Measurements from ENCODE around the gene KRT28. TPM values are rescaled to one million over a fixed set of nuclear protein-coding genes. Genes with fewer than 3 reads are reported as not detected.
"Not testable (repeated sequence)": the region's sequence is repeated elsewhere in the genome, so short reads cannot be mapped to it uniquely, and the experiment has no call there.

Gene KRT28
- total and polyA plus RNA-seq, 8 donors: not detected

GRCh38 chr17:40818343-40818732 lies 18.6 kb upstream of the KRT28 start:
- H3K27ac ChIP-seq: peak overlapping the region; percentile 85 to 99 (median 89)
- DNase-seq: no peak
- peaks cover 0 to 3% (median 1%) of the 10 kb centered on the region in 4 donors for H3K9me3 ChIP-seq
- peaks cover 4 to 19% (median 12%) of the 10 kb centered on the region in 4 donors for H3K36me3 ChIP-seq
- 8 to 20% (median 18%) methylated on average over 7 of the region's 7 CpGs for WGBS, 5 donors
- no peak for TF ChIP-seq POLR2A (IDR thresholded peaks at IDR 0.05)
- no peak for TF ChIP-seq POLR2AphosphoS5 (IDR thresholded peaks at IDR 0.05)
- no peak for TF ChIP-seq EP300 (IDR thresholded peaks at IDR 0.05)
- no peak for TF ChIP-seq CTCF (IDR thresholded peaks at IDR 0.05)
- H3K4me1 ChIP-seq: peaks cover 6 to 15% (median 13%) of the 10 kb centered on the region in 4 donors
- no peaks in the 10 kb centered on the region for H3K27me3 ChIP-seq
- H3K4me3 ChIP-seq: peak overlapping the region; percentile 59 to 83 (median 68)
- intact Hi-C loops (cut with DNase I; ENCODE audit: low total_unique reads): no loop called here

- peaks cover 6 to 15% (median 13%) of the 10 kb centered on the region in 4 donors for H3K4me1 ChIP-seq
- peaks cover 3 to 10% (median 4%) of the 10 kb centered on the region in 3 donors for H3K27me3 ChIP-seq
- peaks cover 0 to 3% (median 1%) of the 10 kb centered on the region in 4 donors for H3K9me3 ChIP-seq
- no peak overlapping the region for H3K4me3 ChIP-seq
- intact Hi-C loops (cut with DNase I; ENCODE audit: low total_unique reads): no loop called here
- H3K36me3 ChIP-seq: peaks cover 4 to 16% (median 10%) of the 10 kb centered on the region in 4 donors
- WGBS, 5 donors: 94 to 98% (median 97%) methylated on average over 4 of the region's 4 CpGs
- H3K27ac ChIP-seq: no peak overlapping the region
- DNase-seq: no peak
- TF ChIP-seq POLR2A (IDR thresholded peaks at IDR 0.05) (no peak), CTCF (IDR thresholded peaks at IDR 0.05) (no peak), EP300 (IDR thresholded peaks at IDR 0.05) (no peak), POLR2AphosphoS5 (IDR thresholded peaks at IDR 0.05) (no peak)
Measured at GRCh38 chr17:40817103-40817682, 17.4 kb upstream of the KRT28 start.

GRCh38 chr17:40816569-40816968 lies 16.8 kb upstream of the KRT28 start:
- peaks cover 0 to 3% (median 1%) of the 10 kb centered on the region in 4 donors for H3K9me3 ChIP-seq
- H3K4me3 ChIP-seq: no peak overlapping the region
- H3K4me1 ChIP-seq: peaks cover 6 to 15% (median 13%) of the 10 kb centered on the region in 4 donors
- peaks cover 4 to 13% (median 9%) of the 10 kb centered on the region in 4 donors for H3K36me3 ChIP-seq
- WGBS, 5 donors: 74 to 90% (median 78%) methylated on average over 3 of the region's 3 CpGs
- DNase-seq: no peak
- H3K27ac ChIP-seq: no peak overlapping the region
- H3K27me3 ChIP-seq: peaks cover 3 to 16% (median 5%) of the 10 kb centered on the region in 3 donors
- no peak for TF ChIP-seq POLR2AphosphoS5 (IDR thresholded peaks at IDR 0.05)
- TF ChIP-seq CTCF (IDR thresholded peaks at IDR 0.05): no peak
- no peak for TF ChIP-seq POLR2A (IDR thresholded peaks at IDR 0.05)
- TF ChIP-seq EP300 (IDR thresholded peaks at IDR 0.05): no peak
- intact Hi-C loops (cut with DNase I; ENCODE audit: low total_unique reads): no loop called here

GRCh38 chr17:40815381-40815780 lies 15.6 kb upstream of the KRT28 start:
- intact Hi-C loops (cut with DNase I; ENCODE audit: low total_unique reads): no loop called here
- H3K4me3 ChIP-seq: no peak overlapping the region
- H3K36me3 ChIP-seq: peaks cover 4 to 13% (median 9%) of the 10 kb centered on the region in 4 donors
- H3K4me1 ChIP-seq: peaks cover 6 to 15% (median 13%) of the 10 kb centered on the region in 4 donors
- 78 to 100% (median 88%) methylated on average over 1 of the region's 1 CpG for WGBS, 5 donors
- no peak overlapping the region for H3K27ac ChIP-seq
- TF ChIP-seq CTCF (IDR thresholded peaks at IDR 0.05) (no peak), POLR2A (IDR thresholded peaks at IDR 0.05) (no peak), POLR2AphosphoS5 (IDR thresholded peaks at IDR 0.05) (no peak), EP300 (IDR thresholded peaks at IDR 0.05) (no peak)
- H3K27me3 ChIP-seq: peaks cover 3 to 23% (median 11%) of the 10 kb centered on the region in 3 donors
- H3K9me3 ChIP-seq: peaks cover 0 to 3% (median 1%) of the 10 kb centered on the region in 4 donors
- DNase-seq: no peak

GRCh38 chr17:40814657-40815056 lies 14.9 kb upstream of the KRT28 start:
- DNase-seq; H3K4me3 ChIP-seq; H3K27ac ChIP-seq; intact Hi-C loops (cut with DNase I; ENCODE audit: low total_unique reads); H3K9me3 ChIP-seq: not testable (repeated sequence)
- peaks cover 6 to 12% (median 11%) of the 10 kb centered on the region in 4 donors for H3K4me1 ChIP-seq
- WGBS, 5 donors: 74 to 89% (median 81%) methylated on average over 3 of the region's 3 CpGs
- H3K27me3 ChIP-seq: peaks cover 3 to 30% (median 14%) of the 10 kb centered on the region in 3 donors
- H3K36me3 ChIP-seq: peaks cover 4 to 13% (median 9%) of the 10 kb centered on the region in 4 donors

Measured in stomach (tissue), 9 donors.